ENCODE results near the gene TM9SF3.

- TF ChIP-seq CTCF (conservative IDR thresholded peaks at IDR 0.05 in 1 of 2, IDR thresholded peaks at IDR 0.05 in 1 of 2; ENCODE audit: low read depth in 1 of 2, low read length in 2 of 2) (no peak), EZH2 (IDR thresholded peaks at IDR 0.05; ENCODE audit: low read length, missing control alignments) (no peak)
Measured at GRCh38 chr10:96524741-96525140, 62.1 kb downstream of the TM9SF3 start.
